ENCODE results near the gene SPTB.

SPTB gene

GRCh38 chr14:64703395-64704142, 176.1 kb downstream of the SPTB start:
- H3K9me3 ChIP-seq (ENCODE audit: control insufficient read depth in 2 of 2, low read length in 2 of 2), result no peaks in the 10 kb centered on the region
- peak overlapping the region; percentile 71 to 74 for H3K4me3 ChIP-seq (ENCODE audit: low read length in 2 of 2)
- H3K27ac ChIP-seq (ENCODE audit: low read depth in 2 of 2, low read length in 2 of 2), result peak overlapping the region; percentile 93 to 94
- no peaks in the 10 kb centered on the region for H3K36me3 ChIP-seq (ENCODE audit: control insufficient read depth in 2 of 2, insufficient read depth in 2 of 2, low read length in 2 of 2)
- H3K4me1 ChIP-seq (ENCODE audit: control insufficient read depth in 2 of 2, insufficient read depth in 2 of 2, low read length in 2 of 2), result peaks cover 52 to 62% of the 10 kb centered on the region in 2 donors
- H3K27me3 ChIP-seq (ENCODE audit: control insufficient read depth in 2 of 2, insufficient read depth in 2 of 2, low read length in 2 of 2), result peaks cover 0 to 2% of the 10 kb centered on the region in 2 donors
- H3K9ac ChIP-seq (ENCODE audit: low read depth in 1 of 2, low read length in 2 of 2), result peak overlapping the region; percentile 48 to 99

GRCh38 chr14:64702493-64703394, 177.0 kb downstream of the SPTB start:
- H3K9me3 ChIP-seq (ENCODE audit: control insufficient read depth in 2 of 2, low read length in 2 of 2), result no peaks in the 10 kb centered on the region
- H3K27me3 ChIP-seq (ENCODE audit: control insufficient read depth in 2 of 2, insufficient read depth in 2 of 2, low read length in 2 of 2), result peaks cover 0 to 2% of the 10 kb centered on the region in 2 donors
- H3K9ac ChIP-seq (ENCODE audit: low read depth in 1 of 2, low read length in 2 of 2), result peak overlapping the region; percentile 48 to 99
- H3K36me3 ChIP-seq (ENCODE audit: control insufficient read depth in 2 of 2, insufficient read depth in 2 of 2, low read length in 2 of 2), result no peaks in the 10 kb centered on the region
- H3K27ac ChIP-seq (ENCODE audit: low read depth in 2 of 2, low read length in 2 of 2), result peak overlapping the region; percentile 93 to 94
- peaks cover 52 to 59% of the 10 kb centered on the region in 2 donors for H3K4me1 ChIP-seq (ENCODE audit: control insufficient read depth in 2 of 2, insufficient read depth in 2 of 2, low read length in 2 of 2)
- peak overlapping the region; percentile 59 to 71 for H3K4me3 ChIP-seq (ENCODE audit: low read length in 2 of 2)

GRCh38 chr14:64701660-64702059, 178.0 kb downstream of the SPTB start:
- H3K27me3 ChIP-seq (ENCODE audit: control insufficient read depth in 2 of 2, insufficient read depth in 2 of 2, low read length in 2 of 2), result peaks cover 0 to 2% of the 10 kb centered on the region in 2 donors
- H3K9ac ChIP-seq (ENCODE audit: low read depth in 1 of 2, low read length in 2 of 2), result no peak overlapping the region
- no peaks in the 10 kb centered on the region for H3K36me3 ChIP-seq (ENCODE audit: control insufficient read depth in 2 of 2, insufficient read depth in 2 of 2, low read length in 2 of 2)
- H3K4me1 ChIP-seq (ENCODE audit: control insufficient read depth in 2 of 2, insufficient read depth in 2 of 2, low read length in 2 of 2), result peaks cover 43 to 49% of the 10 kb centered on the region in 2 donors
- no peak overlapping the region for H3K27ac ChIP-seq (ENCODE audit: low read depth in 2 of 2, low read length in 2 of 2)
- no peaks in the 10 kb centered on the region for H3K9me3 ChIP-seq (ENCODE audit: control insufficient read depth in 2 of 2, low read length in 2 of 2)
- H3K4me3 ChIP-seq (ENCODE audit: low read length in 2 of 2), result no peak overlapping the region

- Histone ChIP-seq H3K9me3 (ENCODE audit: control insufficient read depth in 2 of 2, low read length in 2 of 2) (no peaks in the 10 kb centered on the region), H3K27ac (ENCODE audit: low read depth in 2 of 2, low read length in 2 of 2) (no peak overlapping the region), H3K4me3 (ENCODE audit: low read length in 2 of 2) (no peak overlapping the region), H3K36me3 (ENCODE audit: control insufficient read depth in 2 of 2, insufficient read depth in 2 of 2, low read length in 2 of 2) (no peaks in the 10 kb centered on the region), H3K27me3 (ENCODE audit: control insufficient read depth in 2 of 2, insufficient read depth in 2 of 2, low read length in 2 of 2) (peaks cover 0 to 2% of the 10 kb centered on the region in 2 donors), H3K9ac (ENCODE audit: low read depth in 1 of 2, low read length in 2 of 2) (no peak overlapping the region), H3K4me1 (ENCODE audit: control insufficient read depth in 2 of 2, insufficient read depth in 2 of 2, low read length in 2 of 2) (peaks cover 40 to 46% of the 10 kb centered on the region in 2 donors)
These were observed 178.8 kb downstream of the SPTB start for GRCh38 chr14:64700894-64701293.

- H3K27me3 ChIP-seq (ENCODE audit: control insufficient read depth in 2 of 2, insufficient read depth in 2 of 2, low read length in 2 of 2), result peaks cover 0 to 2% of the 10 kb centered on the region in 2 donors
These were observed 179.4 kb downstream of the SPTB start for GRCh38 chr14:64700290-64700689.

GRCh38 chr14:64698903-64699302, 180.8 kb downstream of the SPTB start:
- Histone ChIP-seq H3K27me3 (ENCODE audit: control insufficient read depth in 2 of 2, insufficient read depth in 2 of 2, low read length in 2 of 2) (peaks cover 0 to 2% of the 10 kb centered on the region in 2 donors), H3K4me3 (ENCODE audit: low read length in 2 of 2) (peak overlapping the region in 1 of 2 donors; percentile 9), H3K9me3 (ENCODE audit: control insufficient read depth in 2 of 2, low read length in 2 of 2) (no peaks in the 10 kb centered on the region), H3K9ac (ENCODE audit: low read depth in 1 of 2, low read length in 2 of 2) (peak overlapping the region; percentile 15 to 58), H3K4me1 (ENCODE audit: control insufficient read depth in 2 of 2, insufficient read depth in 2 of 2, low read length in 2 of 2) (peaks cover 33 to 37% of the 10 kb centered on the region in 2 donors), H3K36me3 (ENCODE audit: control insufficient read depth in 2 of 2, insufficient read depth in 2 of 2, low read length in 2 of 2) (no peaks in the 10 kb centered on the region), H3K27ac (ENCODE audit: low read depth in 2 of 2, low read length in 2 of 2) (peak overlapping the region; percentile 81 to 82)

More at GRCh38 chr14:64700290-64700689, 179.4 kb downstream of the SPTB start:
- H3K4me3 ChIP-seq (ENCODE audit: low read length in 2 of 2), result no peak overlapping the region
- peaks cover 34 to 40% of the 10 kb centered on the region in 2 donors for H3K4me1 ChIP-seq (ENCODE audit: control insufficient read depth in 2 of 2, insufficient read depth in 2 of 2, low read length in 2 of 2)
- no peaks in the 10 kb centered on the region for H3K9me3 ChIP-seq (ENCODE audit: control insufficient read depth in 2 of 2, low read length in 2 of 2)
- H3K9ac ChIP-seq (ENCODE audit: low read depth in 1 of 2, low read length in 2 of 2), result no peak overlapping the region
- H3K27ac ChIP-seq (ENCODE audit: low read depth in 2 of 2, low read length in 2 of 2), result no peak overlapping the region
- H3K36me3 ChIP-seq (ENCODE audit: control insufficient read depth in 2 of 2, insufficient read depth in 2 of 2, low read length in 2 of 2), result no peaks in the 10 kb centered on the region

GRCh38 chr14:64696355-64696857, 183.3 kb downstream of the SPTB start:
- H3K4me3 ChIP-seq (ENCODE audit: low read length in 2 of 2), result no peak overlapping the region
- peaks cover 28 to 33% of the 10 kb centered on the region in 2 donors for H3K4me1 ChIP-seq (ENCODE audit: control insufficient read depth in 2 of 2, insufficient read depth in 2 of 2, low read length in 2 of 2)
- no peaks in the 10 kb centered on the region for H3K36me3 ChIP-seq (ENCODE audit: control insufficient read depth in 2 of 2, insufficient read depth in 2 of 2, low read length in 2 of 2)
- H3K27me3 ChIP-seq (ENCODE audit: control insufficient read depth in 2 of 2, insufficient read depth in 2 of 2, low read length in 2 of 2), result no peaks in the 10 kb centered on the region
- peak overlapping the region; percentile 38 to 54 for H3K27ac ChIP-seq (ENCODE audit: low read depth in 2 of 2, low read length in 2 of 2)
- peak overlapping the region; percentile 1 to 32 for H3K9ac ChIP-seq (ENCODE audit: low read depth in 1 of 2, low read length in 2 of 2)
- H3K9me3 ChIP-seq (ENCODE audit: control insufficient read depth in 2 of 2, low read length in 2 of 2), result no peaks in the 10 kb centered on the region
